ENCODE data around the gene MAGI1.

The MAGI1 gene

GRCh38 chr3:65869798-65870197 is 168.9 kb downstream of the MAGI1 start:
- H3K27me3 ChIP-seq (ENCODE audit: low read length): no peaks in the 10 kb centered on the region
- H3K9me2 ChIP-seq (replicated peaks; ENCODE audit: insufficient read depth, low read length): no peaks in the 10 kb centered on the region
- no peaks in the 10 kb centered on the region for H4K20me1 ChIP-seq (ENCODE audit: low read depth, low read length)
- H3K9ac ChIP-seq (ENCODE audit: low read length): no peak overlapping the region
- TF ChIP-seq CTCF (IDR thresholded peaks at IDR 0.05; ENCODE audit: insufficient read depth, low read length, poor library complexity, severe bottlenecking) (no peak), EZH2phosphoT487 (conservative IDR thresholded peaks at IDR 0.05; ENCODE audit: low read length) (no peak)
- H3K4me2 ChIP-seq (ENCODE audit: low read depth, low read length, poor library complexity, severe bottlenecking): no peak overlapping the region
- H3K36me3 ChIP-seq (ENCODE audit: low read length): no peaks in the 10 kb centered on the region
- H2AFZ ChIP-seq (ENCODE audit: low read depth, low read length, severe bottlenecking): no peak overlapping the region
- H3K4me3 ChIP-seq (ENCODE audit: insufficient read depth, low read length, poor library complexity, severe bottlenecking): no peak overlapping the region
- no peak overlapping the region for H3K27ac ChIP-seq (ENCODE audit: low read depth, low read length)
- H3K9me3 ChIP-seq (ENCODE audit: insufficient read depth, low read length): no peaks in the 10 kb centered on the region
- no peaks in the 10 kb centered on the region for H3K79me2 ChIP-seq (ENCODE audit: insufficient read depth, low read length)
- H3F3A ChIP-seq (ENCODE audit: insufficient read depth): no peaks in the 10 kb centered on the region

DNA sequence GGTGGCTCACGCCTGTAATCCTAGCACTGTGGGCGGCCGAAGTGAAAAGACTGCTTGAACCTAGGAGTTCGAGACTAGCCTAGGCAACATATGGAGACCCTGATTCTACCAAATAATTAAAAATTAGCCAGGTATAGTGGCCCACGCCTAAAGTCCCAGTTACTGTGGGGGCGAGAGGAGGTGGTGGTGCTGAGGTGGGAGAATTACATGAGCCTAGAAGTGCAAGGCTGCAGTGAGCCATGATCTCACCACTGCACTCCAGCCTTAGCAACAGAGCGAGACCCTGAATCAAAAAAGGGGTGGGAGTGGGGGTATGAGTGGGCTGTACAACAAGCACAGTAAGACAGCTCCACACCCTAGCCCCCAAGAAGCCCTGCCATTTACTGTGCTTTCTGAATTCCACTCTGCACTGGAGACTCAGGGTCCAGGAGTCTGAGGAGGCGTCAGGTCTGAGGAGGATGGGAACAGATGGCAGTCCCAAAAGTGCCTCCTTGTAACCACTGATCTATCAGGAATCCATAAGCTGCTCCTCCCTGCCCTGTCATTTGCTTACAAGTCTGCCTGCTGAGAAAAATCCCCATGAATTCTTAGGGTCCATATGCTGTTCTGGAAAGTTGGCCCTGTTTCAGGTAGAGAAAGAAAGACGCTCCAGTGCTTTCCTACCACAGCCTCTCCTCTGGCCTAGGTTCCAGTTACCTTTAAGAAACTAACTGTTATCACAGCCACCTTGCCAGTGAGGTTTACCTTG is 171.1 kb downstream of the MAGI1 start:
- Histone ChIP-seq H4K20me1 (ENCODE audit: low read depth, low read length) (no peaks in the 10 kb centered on the region), H3K36me3 (ENCODE audit: low read length) (no peaks in the 10 kb centered on the region), H3K27me3 (ENCODE audit: low read length) (no peaks in the 10 kb centered on the region), H3K27ac (ENCODE audit: low read depth, low read length) (no peak overlapping the region), H3K79me2 (ENCODE audit: insufficient read depth, low read length) (no peaks in the 10 kb centered on the region), H3K9me2 (replicated peaks; ENCODE audit: insufficient read depth, low read length) (no peaks in the 10 kb centered on the region), H3F3A (ENCODE audit: insufficient read depth) (no peaks in the 10 kb centered on the region), H3K4me3 (ENCODE audit: insufficient read depth, low read length, poor library complexity, severe bottlenecking) (no peak overlapping the region), H2AFZ (ENCODE audit: low read depth, low read length, severe bottlenecking) (no peak overlapping the region), H3K9ac (ENCODE audit: low read length) (no peak overlapping the region), H3K4me2 (ENCODE audit: low read depth, low read length, poor library complexity, severe bottlenecking) (no peak overlapping the region), H3K9me3 (ENCODE audit: insufficient read depth, low read length) (no peaks in the 10 kb centered on the region)
- TF ChIP-seq CTCF (IDR thresholded peaks at IDR 0.05; ENCODE audit: insufficient read depth, low read length, poor library complexity, severe bottlenecking) (no peak), EZH2phosphoT487 (conservative IDR thresholded peaks at IDR 0.05; ENCODE audit: low read length) (no peak)

GRCh38 chr3:65864357-65864904 is 174.3 kb downstream of the MAGI1 start:
- Histone ChIP-seq H3F3A (ENCODE audit: insufficient read depth) (no peaks in the 10 kb centered on the region), H3K36me3 (ENCODE audit: low read length) (no peaks in the 10 kb centered on the region), H3K4me2 (ENCODE audit: low read depth, low read length, poor library complexity, severe bottlenecking) (no peak overlapping the region), H3K9me2 (replicated peaks; ENCODE audit: insufficient read depth, low read length) (no peaks in the 10 kb centered on the region), H2AFZ (ENCODE audit: low read depth, low read length, severe bottlenecking) (no peak overlapping the region), H3K9me3 (ENCODE audit: insufficient read depth, low read length) (no peaks in the 10 kb centered on the region), H3K27ac (ENCODE audit: low read depth, low read length) (no peak overlapping the region), H3K27me3 (ENCODE audit: low read length) (no peaks in the 10 kb centered on the region), H3K9ac (ENCODE audit: low read length) (no peak overlapping the region), H3K79me2 (ENCODE audit: insufficient read depth, low read length) (no peaks in the 10 kb centered on the region), H3K4me3 (ENCODE audit: insufficient read depth, low read length, poor library complexity, severe bottlenecking) (no peak overlapping the region), H4K20me1 (ENCODE audit: low read depth, low read length) (no peaks in the 10 kb centered on the region)
- TF ChIP-seq EZH2phosphoT487 (conservative IDR thresholded peaks at IDR 0.05; ENCODE audit: low read length): no peak
- no peak for TF ChIP-seq CTCF (IDR thresholded peaks at IDR 0.05; ENCODE audit: insufficient read depth, low read length, poor library complexity, severe bottlenecking)
